Measurements from ENCODE around the gene FAM171A1.

Gene FAM171A1

GRCh38 chr10:15290150-15290549 is 80.9 kb downstream of the FAM171A1 start:
- no peak for TF ChIP-seq CTCF (conservative IDR thresholded peaks at IDR 0.05; ENCODE audit: low read depth, low read length)
- Histone ChIP-seq H2AFZ (ENCODE audit: low read depth) (no peak overlapping the region), H3K27ac (no peak overlapping the region), H4K20me1 (ENCODE audit: insufficient read depth) (no peaks in the 10 kb centered on the region), H3K4me2 (no peak overlapping the region), H3K79me2 (ENCODE audit: insufficient read depth, low read depth) (peaks cover 6% of the 10 kb centered on the region; the same call in 1 of the 2 replicates), H3K4me3 (IDR thresholded peaks at IDR 0.05; ENCODE audit: insufficient read depth, low read depth, low read length) (no peak overlapping the region), H3K4me1 (ENCODE audit: low read depth, poor library complexity, severe bottlenecking) (no peaks in the 10 kb centered on the region), H3K36me3 (ENCODE audit: insufficient read depth) (no peaks in the 10 kb centered on the region), H3K9ac (no peak overlapping the region), H3K27me3 (ENCODE audit: insufficient read depth, low read depth) (no peaks in the 10 kb centered on the region)

GRCh38 chr10:15280974-15281373 is 90.1 kb downstream of the FAM171A1 start:
- no peak overlapping the region for H3K27ac ChIP-seq
- H2AFZ ChIP-seq (ENCODE audit: low read depth): no peak overlapping the region
- no peaks in the 10 kb centered on the region for H4K20me1 ChIP-seq (ENCODE audit: insufficient read depth)
- no peak overlapping the region for H3K4me2 ChIP-seq
- no peaks in the 10 kb centered on the region for H3K27me3 ChIP-seq (ENCODE audit: insufficient read depth, low read depth)
- TF ChIP-seq CTCF (conservative IDR thresholded peaks at IDR 0.05; ENCODE audit: low read depth, low read length): no peak
- no peak overlapping the region for H3K9ac ChIP-seq
- H3K79me2 ChIP-seq (ENCODE audit: insufficient read depth, low read depth): no peaks in the 10 kb centered on the region
- H3K4me3 ChIP-seq (IDR thresholded peaks at IDR 0.05; ENCODE audit: insufficient read depth, low read depth, low read length): no peak overlapping the region
- no peaks in the 10 kb centered on the region for H3K4me1 ChIP-seq (ENCODE audit: low read depth, poor library complexity, severe bottlenecking)
- peaks cover 7% of the 10 kb centered on the region; the same call in 1 of the 2 replicates for H3K36me3 ChIP-seq (ENCODE audit: insufficient read depth)

- Histone ChIP-seq H2AFZ (ENCODE audit: low read depth) (no peak overlapping the region), H3K79me2 (ENCODE audit: insufficient read depth, low read depth) (no peaks in the 10 kb centered on the region), H3K4me2 (no peak overlapping the region), H3K9ac (no peak overlapping the region), H3K36me3 (ENCODE audit: insufficient read depth) (peaks cover 7% of the 10 kb centered on the region; the same call in 1 of the 2 replicates), H3K27me3 (ENCODE audit: insufficient read depth, low read depth) (no peaks in the 10 kb centered on the region), H3K27ac (no peak overlapping the region), H3K4me3 (IDR thresholded peaks at IDR 0.05; ENCODE audit: insufficient read depth, low read depth, low read length) (no peak overlapping the region), H4K20me1 (ENCODE audit: insufficient read depth) (no peaks in the 10 kb centered on the region), H3K4me1 (ENCODE audit: low read depth, poor library complexity, severe bottlenecking) (no peaks in the 10 kb centered on the region)
- TF ChIP-seq CTCF (conservative IDR thresholded peaks at IDR 0.05; ENCODE audit: low read depth, low read length): no peak
Observed at GRCh38 chr10:15280462-15280861, 90.6 kb downstream of the FAM171A1 start.

DNA sequence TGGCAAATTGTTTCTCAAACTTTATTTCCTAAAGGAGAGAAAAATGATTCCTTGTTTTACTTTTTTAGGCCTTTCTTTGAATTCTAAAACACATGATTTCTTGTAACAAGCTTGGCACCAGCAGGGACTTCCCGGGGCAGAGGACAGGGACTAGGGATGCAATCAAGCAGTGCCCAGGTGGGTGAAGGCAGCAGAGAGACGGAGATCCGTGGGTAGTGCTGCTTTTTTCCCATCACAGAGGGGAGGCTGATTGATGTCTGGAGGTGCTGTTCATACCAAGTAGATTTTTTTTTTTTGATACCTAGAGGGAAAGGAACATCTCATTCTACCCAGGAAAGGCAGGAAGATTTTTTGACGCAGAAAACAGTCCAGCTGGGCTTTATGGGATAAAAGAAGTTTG is 91.9 kb downstream of the FAM171A1 start:
- no peak for TF ChIP-seq CTCF (conservative IDR thresholded peaks at IDR 0.05; ENCODE audit: low read depth, low read length)
- Histone ChIP-seq H3K79me2 (ENCODE audit: insufficient read depth, low read depth) (no peaks in the 10 kb centered on the region), H3K27me3 (ENCODE audit: insufficient read depth, low read depth) (no peaks in the 10 kb centered on the region), H3K27ac (no peak overlapping the region), H3K4me3 (IDR thresholded peaks at IDR 0.05; ENCODE audit: insufficient read depth, low read depth, low read length) (no peak overlapping the region), H3K4me2 (no peak overlapping the region), H3K4me1 (ENCODE audit: low read depth, poor library complexity, severe bottlenecking) (no peaks in the 10 kb centered on the region), H2AFZ (ENCODE audit: low read depth) (no peak overlapping the region), H4K20me1 (ENCODE audit: insufficient read depth) (no peaks in the 10 kb centered on the region), H3K36me3 (ENCODE audit: insufficient read depth) (peaks cover 7% of the 10 kb centered on the region; the same call in 1 of the 2 replicates), H3K9ac (no peak overlapping the region)

Data from KMS-11 (cell line).